ENCODE measurements around the gene ZMYM4. TPM values are rescaled to one million over a fixed set of nuclear protein-coding genes. Genes with fewer than 3 reads are reported as not detected.
A peak's percentile ranks its signal among the peaks of the same experiment; 100 is the strongest.

Gene ZMYM4
- total RNA-seq, 1 donor from 2014 or later, result 46.4 TPM

GRCh38 chr1:35444519-35444774 is 175.9 kb downstream of the ZMYM4 start:
- Mint-ChIP-seq H3K4me3 (no peak overlapping the region), H3K27ac (no peak overlapping the region), H3K36me3 (ENCODE audit: low read depth) (peaks cover 50% of the 10 kb centered on the region), H3K4me1 (no peaks in the 10 kb centered on the region), H3K9me3 (no peaks in the 10 kb centered on the region), H3K27me3 (no peaks in the 10 kb centered on the region)
- DNase-seq (no peak), ATAC-seq (ENCODE audit: low read depth) (no peak)
- TF ChIP-seq CTCF (IDR thresholded peaks at IDR 0.05), result no peak
- intact Hi-C loops (cut with micrococcal nuclease), result no loop called here
- POLR2A ChIA-PET, result no interaction called here
- CTCF ChIA-PET, result no interaction called here

- intact Hi-C loops (cut with micrococcal nuclease), result no loop called here
- ATAC-seq (ENCODE audit: low read depth) (no peak), DNase-seq (no peak)
- POLR2A ChIA-PET, result no interaction called here
- H3K4me3 Mint-ChIP-seq, result no peak overlapping the region
- H3K9me3 Mint-ChIP-seq, result no peaks in the 10 kb centered on the region
- H3K27ac Mint-ChIP-seq, result no peak overlapping the region
- peaks cover 41% of the 10 kb centered on the region for H3K36me3 Mint-ChIP-seq (ENCODE audit: low read depth)
- no peaks in the 10 kb centered on the region for H3K4me1 Mint-ChIP-seq
- H3K27me3 Mint-ChIP-seq, result no peaks in the 10 kb centered on the region
- TF ChIP-seq CTCF (IDR thresholded peaks at IDR 0.05), result no peak
- CTCF ChIA-PET, result interaction anchor here (0.8 to 6.9 kb wide), 4 partner anchors 119 to 325 kb away, joined by 3 to 101 read pairs (median 4); no protein-coding TSS in a partner anchor
These were observed 178.8 kb downstream of the ZMYM4 start for GRCh38 chr1:35447278-35447677.

- TF ChIP-seq CTCF (IDR thresholded peaks at IDR 0.05), result no peak
- H3K4me1 Mint-ChIP-seq, result no peaks in the 10 kb centered on the region
- CTCF ChIA-PET, result interaction anchor here (1.6 to 6.9 kb wide), 2 partner anchors 118 to 267 kb away, joined by 5 to 101 read pairs; no protein-coding TSS in a partner anchor
- DNase-seq (no peak), ATAC-seq (ENCODE audit: low read depth) (no peak)
- intact Hi-C loops (cut with micrococcal nuclease), result no loop called here
- POLR2A ChIA-PET, result no interaction called here
- no peaks in the 10 kb centered on the region for H3K9me3 Mint-ChIP-seq
- H3K4me3 Mint-ChIP-seq, result no peak overlapping the region
- H3K27ac Mint-ChIP-seq, result no peak overlapping the region
- H3K27me3 Mint-ChIP-seq, result no peaks in the 10 kb centered on the region
- H3K36me3 Mint-ChIP-seq (ENCODE audit: low read depth), result peaks cover 37% of the 10 kb centered on the region
These were observed 179.9 kb downstream of the ZMYM4 start for GRCh38 chr1:35448344-35448801.

GRCh38 chr1:35449334-35450008 is 181.0 kb downstream of the ZMYM4 start:
- ChIA-PET CTCF (interaction anchor here (0.9 to 6.9 kb wide), 8 partner anchors 12 to 325 kb away, joined by 3 to 101 read pairs (median 14); no protein-coding TSS in a partner anchor), POLR2A (no interaction called here)
- Mint-ChIP-seq H3K36me3 (ENCODE audit: low read depth) (peaks cover 38% of the 10 kb centered on the region), H3K27ac (no peak overlapping the region), H3K4me1 (no peaks in the 10 kb centered on the region), H3K9me3 (no peaks in the 10 kb centered on the region), H3K27me3 (no peaks in the 10 kb centered on the region), H3K4me3 (no peak overlapping the region)
- ATAC-seq (ENCODE audit: low read depth), result no peak
- TF ChIP-seq CTCF (IDR thresholded peaks at IDR 0.05), result no peak
- intact Hi-C loops (cut with micrococcal nuclease), result loop anchor here (2.0 kb wide), 2 partner anchors 107 to 267 kb away; partner anchors contain the start of genes KIAA0319L and NCDN
- no peak for DNase-seq

GRCh38 chr1:35451125-35451528 is 182.6 kb downstream of the ZMYM4 start:
- Mint-ChIP-seq H3K4me3 (no peak overlapping the region), H3K9me3 (no peaks in the 10 kb centered on the region), H3K27me3 (no peaks in the 10 kb centered on the region)

More at GRCh38 chr1:35451125-35451528, 182.6 kb downstream of the ZMYM4 start:
- no peak overlapping the region for H3K27ac Mint-ChIP-seq
- H3K4me1 Mint-ChIP-seq, result no peaks in the 10 kb centered on the region
- H3K36me3 Mint-ChIP-seq (ENCODE audit: low read depth), result peaks cover 44% of the 10 kb centered on the region
- POLR2A ChIA-PET, result interaction anchor here (0.5 to 1.0 kb wide), 3 partner anchors 114 to 379 kb away, joined by 3 to 4 read pairs (median 3); no protein-coding TSS in a partner anchor
- TF ChIP-seq CTCF (IDR thresholded peaks at IDR 0.05), result no peak
- intact Hi-C loops (cut with micrococcal nuclease), result loop anchor here (1.0 to 2.0 kb wide), 6 partner anchors 94 to 323 kb away; partner anchors contain the start of genes KIAA0319L and NCDN
- CTCF ChIA-PET, result interaction anchor here (0.6 to 6.9 kb wide), 29 partner anchors 9 to 326 kb away, joined by 3 to 101 read pairs (median 4); partner anchors contain the start of genes KIAA0319L and NCDN
- ATAC-seq (ENCODE audit: low read depth) (peak; percentile 87), DNase-seq (peak; percentile 48)
